Measurements from ENCODE around the gene POLR1E. TPM values are rescaled to one million over a fixed set of nuclear protein-coding genes. Genes with fewer than 3 reads are reported as not detected.
A peak's percentile ranks its signal among the peaks of the same experiment; 100 is the strongest.

Gene POLR1E
- polyA plus RNA-seq, 3 donors: 2.3 to 4.1 (median 2.4) TPM

DNA sequence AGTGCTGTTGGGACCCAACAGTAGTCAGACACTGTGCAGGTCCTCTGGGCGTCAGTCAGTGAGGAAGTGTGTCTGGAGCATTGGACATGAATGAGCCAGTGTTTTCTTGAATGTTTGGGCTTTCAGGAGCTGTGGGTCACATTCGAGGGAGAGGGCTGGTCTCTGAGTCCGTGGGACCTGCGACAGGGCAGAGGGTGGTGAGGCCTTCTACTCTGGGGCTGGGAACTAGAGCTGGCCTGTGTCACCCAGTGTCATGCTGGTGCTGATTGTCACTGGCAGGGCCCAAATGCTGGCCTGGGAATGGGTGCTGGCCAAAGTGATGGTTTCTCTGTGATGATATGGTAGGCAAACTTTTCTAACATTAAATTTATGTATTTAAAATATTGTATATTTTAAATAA lies 10.3 kb downstream of the POLR1E start:
- Mint-ChIP-seq H3K4me3 (no peak overlapping the region), H3K4me1 (no peaks in the 10 kb centered on the region), H3K36me3 (peaks cover 62 to 65% of the 10 kb centered on the region in 2 donors), H3K27me3 (ENCODE audit: low read depth in 3 of 3) (no peaks in the 10 kb centered on the region), H3K9me3 (no peaks in the 10 kb centered on the region), H3K27ac (peak overlapping the region in 2 of 7 donors; percentile 20 to 22)
- DNase-seq: no peak
- no peaks in the 10 kb centered on the region for H3K4me1 ChIP-seq (ENCODE audit: control insufficient read depth in 1 of 2, insufficient read depth in 2 of 2, low read length in 2 of 2)
- intact Hi-C loops (cut with micrococcal nuclease): no loop called here
- TF ChIP-seq CTCF (IDR thresholded peaks at IDR 0.05): no peak
- no peaks in the 10 kb centered on the region for H3K27me3 ChIP-seq (ENCODE audit: control insufficient read depth in 2 of 2, insufficient read depth in 2 of 2, low read length in 2 of 2)
- no peaks in the 10 kb centered on the region for H3K9me3 ChIP-seq (replicated peaks in 1 of 2; ENCODE audit: control insufficient read depth in 1 of 2, insufficient read depth in 1 of 2, low read length in 2 of 2)
- no peak overlapping the region for H3K4me3 ChIP-seq (replicated peaks in 1 of 3; ENCODE audit: low read depth in 2 of 3, low read length in 3 of 3)
- 79% methylated on average over 4 of the region's 4 CpGs for WGBS (ENCODE audit: insufficient coverage)
- H3K36me3 ChIP-seq (replicated peaks in 1 of 2; ENCODE audit: control insufficient read depth in 1 of 2, insufficient read depth in 2 of 2, low read length in 2 of 2): peaks cover 46 to 89% of the 10 kb centered on the region in 2 donors
- no peak overlapping the region for H2AFZ ChIP-seq (ENCODE audit: insufficient read depth, low read depth, low read length, poor library complexity, severe bottlenecking)
- H3K9ac ChIP-seq (ENCODE audit: insufficient read depth, low read length, poor library complexity, severe bottlenecking): no peak overlapping the region
- no peak overlapping the region for H3K4me2 ChIP-seq (replicated peaks; ENCODE audit: extremely low read depth, low read length, poor library complexity, severe bottlenecking)
- H3K27ac ChIP-seq (ENCODE audit: low read depth in 1 of 2, low read length in 2 of 2): no peak overlapping the region
- H4K20me1 ChIP-seq (ENCODE audit: insufficient read depth, low read length): no peaks in the 10 kb centered on the region
- H3K79me2 ChIP-seq (ENCODE audit: insufficient read depth, low read length): no peaks in the 10 kb centered on the region

- Histone ChIP-seq H4K20me1 (ENCODE audit: insufficient read depth, low read length) (no peaks in the 10 kb centered on the region), H3K27me3 (ENCODE audit: control insufficient read depth in 2 of 2, insufficient read depth in 2 of 2, low read length in 2 of 2) (no peaks in the 10 kb centered on the region)
These were observed 11.6 kb downstream of the POLR1E start for GRCh38 chr9:37497320-37497719.

More at GRCh38 chr9:37497320-37497719, 11.6 kb downstream of the POLR1E start:
- H3K36me3 ChIP-seq (replicated peaks in 1 of 2; ENCODE audit: control insufficient read depth in 1 of 2, insufficient read depth in 2 of 2, low read length in 2 of 2): peaks cover 56 to 90% of the 10 kb centered on the region in 2 donors
- WGBS (ENCODE audit: insufficient coverage): no CpG with 5 or more reads among the region's 3 CpGs
- H3K4me2 ChIP-seq (replicated peaks; ENCODE audit: extremely low read depth, low read length, poor library complexity, severe bottlenecking): no peak overlapping the region
- DNase-seq: no peak
- Mint-ChIP-seq H3K4me1 (no peaks in the 10 kb centered on the region), H3K27ac (peak overlapping the region in 1 of 7 donors; percentile 12), H3K4me3 (no peak overlapping the region), H3K27me3 (ENCODE audit: low read depth in 3 of 3) (no peaks in the 10 kb centered on the region), H3K36me3 (peaks cover 66 to 73% of the 10 kb centered on the region in 2 donors), H3K9me3 (no peaks in the 10 kb centered on the region)
- no peaks in the 10 kb centered on the region for H3K79me2 ChIP-seq (ENCODE audit: insufficient read depth, low read length)
- no peaks in the 10 kb centered on the region for H3K9me3 ChIP-seq (replicated peaks in 1 of 2; ENCODE audit: control insufficient read depth in 1 of 2, insufficient read depth in 1 of 2, low read length in 2 of 2)
- no peak overlapping the region for H2AFZ ChIP-seq (ENCODE audit: insufficient read depth, low read depth, low read length, poor library complexity, severe bottlenecking)
- TF ChIP-seq CTCF (IDR thresholded peaks at IDR 0.05): no peak
- intact Hi-C loops (cut with micrococcal nuclease): no loop called here
- H3K27ac ChIP-seq (ENCODE audit: low read depth in 1 of 2, low read length in 2 of 2): no peak overlapping the region
- H3K4me1 ChIP-seq (ENCODE audit: control insufficient read depth in 1 of 2, insufficient read depth in 2 of 2, low read length in 2 of 2): no peaks in the 10 kb centered on the region
- H3K9ac ChIP-seq (ENCODE audit: insufficient read depth, low read length, poor library complexity, severe bottlenecking): no peak overlapping the region
- H3K4me3 ChIP-seq (replicated peaks in 1 of 3; ENCODE audit: low read depth in 2 of 3, low read length in 3 of 3): no peak overlapping the region
